Coronary artery (tissue), 2 donors: ENCODE results near the gene ORMDL2.
A peak's percentile ranks its signal among the peaks of the same experiment; 100 is the strongest.
"Not testable (repeated sequence)": the region's sequence is repeated elsewhere in the genome, so short reads cannot be mapped to it uniquely, and the experiment has no call there.

Source experiments
- DNase-seq: peaks from one replicate; pipeline ENCODE4 v3.0.0-alpha.2; 2017; ENCODE audit warnings: low spot score
- H3K27ac ChIP-seq, 2 donors: fragments of 200-600 bp; sonication (generic); one replicate each; pipeline ENCODE4 v1.5.1; 2016 to 2019
- H3K4me3 ChIP-seq: fragments of 200-600 bp; sonication (generic); 2 replicates; pipeline ENCODE4 v1.5.1; 2016; ENCODE audit warnings: mild to moderate bottlenecking, moderate library complexity
- TF ChIP-seq, protein P1 (sequence below): fragments of 200-600 bp; sonication (generic); IDR thresholded peaks from one replicate; pipeline ENCODE4 v1.5.1; 2019; ENCODE audit warnings: antibody characterized with exemption

Gene ORMDL2

DNA sequence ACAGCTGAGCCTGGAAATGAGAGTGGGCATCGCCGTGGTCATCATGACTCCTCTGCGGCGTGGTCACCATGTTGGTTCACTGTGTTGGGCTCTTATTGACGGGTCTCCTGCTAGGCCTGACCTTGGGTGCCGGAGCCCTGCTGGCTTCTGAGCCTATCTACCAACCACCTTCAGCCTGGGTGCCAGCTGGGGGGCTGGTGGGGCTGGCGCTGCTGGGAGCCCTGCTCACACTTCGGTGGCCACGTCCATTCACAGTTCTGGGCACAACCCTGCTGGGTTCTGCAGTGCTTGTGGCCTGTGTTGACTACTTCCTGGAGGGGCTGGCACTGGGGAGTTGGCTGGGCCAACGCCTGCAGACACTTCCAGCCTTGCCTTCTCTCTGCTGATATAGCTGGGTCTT lies 15.2 kb downstream of the ORMDL2 start:
- Histone ChIP-seq H3K4me3 (no peak overlapping the region), H3K27ac (peak overlapping the region in 1 of 2 donors; percentile 17)
- TF ChIP-seq, protein P1, sequence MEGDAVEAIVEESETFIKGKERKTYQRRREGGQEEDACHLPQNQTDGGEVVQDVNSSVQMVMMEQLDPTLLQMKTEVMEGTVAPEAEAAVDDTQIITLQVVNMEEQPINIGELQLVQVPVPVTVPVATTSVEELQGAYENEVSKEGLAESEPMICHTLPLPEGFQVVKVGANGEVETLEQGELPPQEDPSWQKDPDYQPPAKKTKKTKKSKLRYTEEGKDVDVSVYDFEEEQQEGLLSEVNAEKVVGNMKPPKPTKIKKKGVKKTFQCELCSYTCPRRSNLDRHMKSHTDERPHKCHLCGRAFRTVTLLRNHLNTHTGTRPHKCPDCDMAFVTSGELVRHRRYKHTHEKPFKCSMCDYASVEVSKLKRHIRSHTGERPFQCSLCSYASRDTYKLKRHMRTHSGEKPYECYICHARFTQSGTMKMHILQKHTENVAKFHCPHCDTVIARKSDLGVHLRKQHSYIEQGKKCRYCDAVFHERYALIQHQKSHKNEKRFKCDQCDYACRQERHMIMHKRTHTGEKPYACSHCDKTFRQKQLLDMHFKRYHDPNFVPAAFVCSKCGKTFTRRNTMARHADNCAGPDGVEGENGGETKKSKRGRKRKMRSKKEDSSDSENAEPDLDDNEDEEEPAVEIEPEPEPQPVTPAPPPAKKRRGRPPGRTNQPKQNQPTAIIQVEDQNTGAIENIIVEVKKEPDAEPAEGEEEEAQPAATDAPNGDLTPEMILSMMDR, result no peak
- no peak for DNase-seq

DNA sequence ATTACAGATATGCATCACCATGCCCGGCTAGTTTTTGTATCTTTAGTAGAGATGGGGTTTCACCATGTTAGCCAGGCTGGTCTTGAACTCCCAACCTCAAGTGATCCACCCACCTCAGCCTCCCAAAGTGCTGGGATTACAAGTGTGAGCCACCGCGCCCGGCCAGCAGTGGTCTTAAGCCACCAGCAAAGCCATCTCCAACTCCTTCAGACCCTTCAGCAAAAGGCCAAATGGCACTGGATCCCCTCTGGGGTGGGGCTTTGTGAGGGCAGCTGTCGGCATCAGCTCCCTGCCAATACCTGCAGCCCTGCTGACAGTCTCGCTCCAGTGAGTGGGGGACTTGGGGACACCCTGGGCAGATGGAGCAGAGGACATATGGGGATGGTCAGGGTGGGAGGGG lies 16.6 kb downstream of the ORMDL2 start:
- not testable (repeated sequence) for DNase-seq, H3K27ac ChIP-seq, H3K4me3 ChIP-seq

DNA sequence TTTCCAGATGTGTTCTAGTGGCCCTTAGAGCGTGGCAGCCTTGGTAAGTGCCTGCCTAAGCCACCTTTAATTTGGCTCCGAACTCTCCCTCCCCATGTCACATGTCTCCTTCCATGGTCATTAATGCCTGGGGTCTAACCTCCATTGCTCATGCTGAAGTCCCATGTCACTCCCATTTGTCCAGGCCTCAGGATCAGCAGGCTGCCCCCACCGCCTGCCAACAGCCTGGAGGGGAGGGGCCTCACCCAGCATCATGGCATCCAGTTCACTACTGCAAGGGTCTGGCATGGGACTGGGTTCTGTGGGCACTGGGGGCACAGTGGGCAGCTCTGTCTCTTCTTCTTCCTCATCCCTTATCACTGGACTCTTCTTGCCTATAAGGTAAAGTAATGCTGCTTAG lies 20.5 kb downstream of the ORMDL2 start:
- DNase-seq, result no peak
- H3K27ac ChIP-seq, result no peak overlapping the region
- TF ChIP-seq, protein P1, result no peak
- no peak overlapping the region for H3K4me3 ChIP-seq

DNA sequence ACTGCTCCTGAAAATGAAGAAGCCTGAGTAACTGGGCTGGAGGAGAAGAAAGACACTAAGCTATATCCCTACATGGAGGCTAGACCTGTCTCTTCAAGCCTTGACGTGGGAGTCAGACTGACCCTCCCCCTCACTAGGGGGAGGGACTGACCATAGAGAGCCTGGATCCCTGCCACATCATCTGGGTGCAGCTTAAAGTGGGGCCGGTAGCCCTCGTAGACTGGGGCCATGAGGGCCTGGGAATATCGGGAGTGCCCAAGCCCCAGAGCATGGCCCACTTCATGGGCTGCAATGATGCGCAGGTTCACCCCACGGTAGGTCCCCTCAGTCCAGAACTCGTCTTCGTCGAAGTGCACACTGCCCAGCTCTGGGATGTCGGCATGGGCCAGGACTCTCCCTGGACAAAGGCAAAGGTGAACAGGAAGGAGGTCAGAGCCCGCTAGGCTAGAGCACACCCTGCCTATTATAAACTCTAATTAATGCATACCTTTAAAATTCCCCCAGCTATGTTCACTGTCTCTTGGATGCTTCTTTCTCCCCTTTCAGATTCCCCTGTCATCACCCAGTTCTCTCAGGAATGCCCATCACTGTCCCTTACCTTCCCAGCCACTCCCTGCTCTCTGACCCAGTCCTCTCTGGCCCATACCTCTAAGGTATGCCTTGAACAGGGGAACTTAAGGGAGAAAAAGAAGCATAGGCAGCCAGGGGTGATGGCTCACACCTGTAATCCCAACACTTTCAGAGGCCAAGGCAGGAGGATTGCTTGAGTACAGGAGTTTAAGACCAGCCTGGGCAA lies 21.7 kb downstream of the ORMDL2 start:
- Histone ChIP-seq H3K4me3 (no peak overlapping the region), H3K27ac (no peak overlapping the region)
- no peak for DNase-seq
- TF ChIP-seq, protein P1, result no peak

DNA sequence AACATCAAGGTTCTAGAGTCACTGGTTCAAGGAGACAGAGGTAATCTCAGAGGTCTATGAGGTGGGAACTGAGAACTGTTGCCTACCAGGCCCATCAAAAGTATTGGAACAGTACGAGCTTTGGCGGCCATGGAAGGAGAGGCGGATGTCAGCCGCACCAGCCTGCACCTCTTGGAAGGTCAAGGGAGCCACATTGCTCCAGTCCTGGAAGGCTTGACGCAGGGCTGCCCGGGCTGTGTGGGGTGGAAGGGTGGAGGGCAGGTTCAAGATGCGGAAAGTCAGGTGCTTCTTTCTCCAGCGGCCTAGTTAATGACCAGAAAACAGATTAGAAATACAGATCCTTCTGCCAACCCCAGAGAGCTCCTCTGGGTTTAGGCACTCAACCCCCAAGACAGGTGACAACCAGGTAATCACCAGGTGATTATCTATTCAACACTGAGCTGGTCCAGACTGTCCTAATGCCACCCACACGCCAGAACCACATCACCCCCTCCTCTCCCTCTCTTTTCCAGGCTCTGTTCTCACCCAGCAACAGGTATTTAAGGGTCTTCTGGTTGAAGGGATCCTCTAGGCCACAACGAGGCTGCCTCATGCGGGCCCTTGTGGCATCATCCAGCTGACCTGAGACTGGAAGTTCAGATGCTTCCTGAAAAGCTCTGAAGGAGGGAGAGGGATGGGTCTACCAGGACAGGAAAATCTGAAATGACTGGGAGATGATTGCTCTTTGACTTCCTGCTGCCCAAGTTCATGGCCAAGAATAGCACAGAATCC lies 22.9 kb downstream of the ORMDL2 start:
- DNase-seq, result no peak
- Histone ChIP-seq H3K4me3 (no peak overlapping the region), H3K27ac (peak overlapping the region in 1 of 2 donors; percentile 22)
- TF ChIP-seq, protein P1, result no peak

DNA sequence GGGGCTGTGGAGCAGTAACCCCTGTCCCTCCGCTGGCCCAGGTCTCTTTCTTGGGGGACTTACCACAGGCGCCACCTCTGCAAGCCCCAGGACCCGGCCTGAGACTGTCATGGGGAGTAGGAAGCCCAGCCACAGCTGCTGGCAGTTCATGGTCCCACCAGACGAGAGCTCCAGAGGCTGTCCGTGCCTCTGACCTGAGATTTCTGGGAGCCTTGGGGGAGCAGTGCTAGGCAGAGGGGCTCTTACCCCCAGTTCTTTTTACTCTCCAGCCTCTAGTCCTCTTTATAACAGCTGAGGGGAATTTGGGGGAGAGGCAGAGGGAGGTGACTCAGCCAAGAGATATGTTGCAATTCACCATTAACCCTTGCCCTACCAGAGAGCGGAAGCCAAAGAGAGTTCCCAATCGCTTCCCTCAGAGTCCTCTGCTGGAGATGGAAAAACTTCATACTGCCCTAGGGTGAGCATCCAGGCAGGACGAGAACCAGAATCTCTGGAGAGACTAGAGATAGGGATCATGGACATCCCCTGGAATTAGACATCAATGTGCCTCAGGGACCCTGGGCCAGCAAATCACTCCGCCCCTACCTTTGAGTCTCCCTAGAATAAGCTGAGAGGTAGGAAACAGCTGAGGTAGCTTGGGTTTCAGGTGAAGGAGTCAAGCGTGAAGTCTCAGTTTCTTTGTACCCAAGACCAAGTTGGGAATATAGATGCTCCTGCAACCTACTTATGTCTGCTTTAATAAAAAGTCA lies 25.0 kb downstream of the ORMDL2 start, which contains the start of gene MMP19:
Gene MMP19 (minus strand): TSS at position 256 of the 749 bp plus-strand sequence. CDS start 106 bp downstream, at position 150.
- peak within 1 kb of the TSS; percentile 70 for H3K4me3 ChIP-seq
- TF ChIP-seq, protein P1, result no peak
- peak within 1 kb of the TSS; percentile 43 to 80 for H3K27ac ChIP-seq
- no peak for DNase-seq

DNA sequence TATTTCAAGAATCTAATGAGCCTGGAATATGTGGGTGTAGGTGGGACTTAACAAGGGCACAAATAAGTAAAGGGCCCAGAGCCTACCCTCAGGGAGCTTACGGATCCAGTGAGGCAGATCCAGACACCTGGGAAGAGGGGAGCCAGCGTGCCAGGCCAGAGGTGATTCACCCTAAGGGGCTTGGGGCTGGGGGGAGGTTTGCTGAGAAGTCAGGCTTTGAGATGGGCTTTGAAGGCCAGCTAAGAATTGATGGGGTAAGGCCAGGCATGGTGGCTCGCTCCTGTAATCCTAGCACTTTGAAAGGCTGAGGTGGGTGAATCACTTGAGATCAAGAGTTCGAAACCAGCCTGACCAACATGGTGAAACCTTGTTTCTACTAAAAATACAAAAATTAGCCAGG lies 25.6 kb downstream of the ORMDL2 start:
- Histone ChIP-seq H3K27ac (peak overlapping the region in 1 of 2 donors; percentile 80), H3K4me3 (no peak overlapping the region)
- TF ChIP-seq, protein P1, result no peak
- DNase-seq, result no peak
